Neural cell (in vitro differentiated cells): ENCODE measurements around the gene LMCD1. TPM values are rescaled to one million over a fixed set of nuclear protein-coding genes. Genes with fewer than 3 reads are reported as not detected.

Experiments
- H2AFZ ChIP-seq: fragments of 200-600, 300-800 bp; sonication (generic), shearing (Covaris generic); 2 replicates; pipeline ENCODE4 v1.6.0; 2014; ENCODE audit warnings: low read depth, mild to moderate bottlenecking, antibody characterized with exemption, low read length, moderate library complexity
- H3F3A ChIP-seq: fragments of 200-600 bp; shearing (Covaris generic); 2 replicates; pipeline ENCODE4 v1.6.1; 2016; ENCODE audit warnings: mild to moderate bottlenecking, moderate library complexity, mixed read lengths, antibody characterized with exemption, low read length; ENCODE audit not compliant: insufficient read depth, poor library complexity, severe bottlenecking
- H3K27ac ChIP-seq: fragments of 200-600, 300-800 bp; sonication (generic), shearing (Covaris generic); 2 replicates; pipeline ENCODE4 v1.5.1; 2014; ENCODE audit warnings: mild to moderate bottlenecking, low read length, moderate library complexity
- H3K27me3 ChIP-seq: fragments of 300-800, 200-600 bp; sonication (generic), shearing (Covaris generic); 2 replicates; pipeline ENCODE4 v1.6.0; 2014; ENCODE audit warnings: mild to moderate bottlenecking, low read depth, low read length, moderate library complexity; ENCODE audit not compliant: insufficient read depth
- H3K36me3 ChIP-seq: fragments of 300-800, 200-600 bp; sonication (generic), shearing (Covaris generic); 2 replicates; pipeline ENCODE4 v1.5.1; 2014; ENCODE audit warnings: mild to moderate bottlenecking, antibody characterized with exemption, low read length, moderate library complexity; ENCODE audit not compliant: insufficient read depth
- H3K4me2 ChIP-seq: fragments of 300-800, 200-600 bp; sonication (generic), shearing (Covaris generic); 2 replicates; pipeline ENCODE4 v1.6.0; 2014; ENCODE audit warnings: mild to moderate bottlenecking, low read length
- H3K4me3 ChIP-seq: fragments of 300-800, 200-600 bp; sonication (generic), shearing (Covaris generic); 2 replicates; pipeline ENCODE4 v1.5.1; 2014; ENCODE audit warnings: mild to moderate bottlenecking, low read length, moderate library complexity
- H3K79me2 ChIP-seq: fragments of 200-600 bp; shearing (Covaris generic); replicated peaks from 2 replicates; pipeline ENCODE4 v1.6.0; 2014; ENCODE audit warnings: mild to moderate bottlenecking, low read length, moderate library complexity; ENCODE audit not compliant: insufficient read depth
- H3K9ac ChIP-seq: fragments of 300-800, 200-600 bp; sonication (generic), shearing (Covaris generic); 2 replicates; pipeline ENCODE4 v1.6.1; 2016; ENCODE audit warnings: mild to moderate bottlenecking, low read length, mixed read lengths
- H3K9me2 ChIP-seq: fragments of 200-600 bp; shearing (Covaris generic); 2 replicates; pipeline ENCODE4 v1.6.1; 2016; ENCODE audit warnings: mild to moderate bottlenecking, low read length, mixed read lengths; ENCODE audit not compliant: insufficient read depth
- H3K9me3 ChIP-seq: fragments of 200-600, 300-800 bp; sonication (generic), shearing (Covaris generic); 2 replicates; pipeline ENCODE4 v1.6.1; 2016; ENCODE audit warnings: mild to moderate bottlenecking, mixed run types, low read length, moderate library complexity, mixed read lengths
- H4K20me1 ChIP-seq: fragments of 200-600 bp; shearing (Covaris generic); 2 replicates; pipeline ENCODE4 v1.6.1; 2016; ENCODE audit warnings: mild to moderate bottlenecking, mixed run types; ENCODE audit not compliant: insufficient read depth
- EP300 ChIP-seq: fragments of 450-650 bp; conservative IDR thresholded peaks from 2 replicates; pipeline ENCODE4 v1.6.1; 2014; ENCODE audit warnings: antibody characterized with exemption, mild to moderate bottlenecking, moderate library complexity; ENCODE audit not compliant: poor library complexity, severe bottlenecking
- EZH2 ChIP-seq: fragments of 200-600, 300-800 bp; shearing (Covaris generic), sonication (generic); IDR thresholded peaks from 2 replicates; pipeline ENCODE4 v1.6.1; 2014; ENCODE audit warnings: antibody characterized with exemption, low read length, borderline replicate concordance, mild to moderate bottlenecking; ENCODE audit not compliant: insufficient read depth, poor library complexity, severe bottlenecking
- MXI1 ChIP-seq: fragments of 450-650 bp; conservative IDR thresholded peaks from 2 replicates; pipeline ENCODE4 v1.6.1; 2014; ENCODE audit warnings: antibody characterized with exemption, mild to moderate bottlenecking; ENCODE audit not compliant: poor library complexity, severe bottlenecking
- POLR2AphosphoS5 ChIP-seq: IDR thresholded peaks from 2 replicates; pipeline ENCODE4 v1.6.1; 2012
- RAD21 ChIP-seq: fragments of 450-650 bp; conservative IDR thresholded peaks from 2 replicates; pipeline ENCODE4 v1.6.1; 2014; ENCODE audit warnings: antibody characterized with exemption, mild to moderate bottlenecking, moderate library complexity
- SMC3 ChIP-seq: fragments of 450-650 bp; conservative IDR thresholded peaks from 2 replicates; pipeline ENCODE4 v1.6.1; 2014; ENCODE audit warnings: antibody characterized with exemption, mild to moderate bottlenecking, moderate library complexity; ENCODE audit not compliant: poor library complexity
- TAF1 ChIP-seq: IDR thresholded peaks from 2 replicates; pipeline ENCODE4 v1.6.1; 2012; ENCODE audit warnings: low read depth
- polyA plus RNA-seq: library from polyadenylated mRNA; depleted of rRNA; stranded (reverse); fragments of >200 nt; gene quantifications from 2 replicates; pipeline ENCODE4 v1.2.3, GENCODE V29; 2014
- TF ChIP-seq, protein P1 (sequence below): IDR thresholded peaks from 2 replicates; pipeline ENCODE4 v1.6.1; 2012; ENCODE audit warnings: borderline replicate concordance
- TF ChIP-seq, protein P2 (sequence below): fragments of 450-650 bp; IDR thresholded peaks from 2 replicates; pipeline ENCODE4 v1.5.1; 2014; ENCODE audit warnings: antibody characterized with exemption, mild to moderate bottlenecking, moderate library complexity; ENCODE audit not compliant: poor library complexity, severe bottlenecking

The LMCD1 gene
- polyA plus RNA-seq, 1 donor from 2014 or later, result 3.5 TPM

DNA sequence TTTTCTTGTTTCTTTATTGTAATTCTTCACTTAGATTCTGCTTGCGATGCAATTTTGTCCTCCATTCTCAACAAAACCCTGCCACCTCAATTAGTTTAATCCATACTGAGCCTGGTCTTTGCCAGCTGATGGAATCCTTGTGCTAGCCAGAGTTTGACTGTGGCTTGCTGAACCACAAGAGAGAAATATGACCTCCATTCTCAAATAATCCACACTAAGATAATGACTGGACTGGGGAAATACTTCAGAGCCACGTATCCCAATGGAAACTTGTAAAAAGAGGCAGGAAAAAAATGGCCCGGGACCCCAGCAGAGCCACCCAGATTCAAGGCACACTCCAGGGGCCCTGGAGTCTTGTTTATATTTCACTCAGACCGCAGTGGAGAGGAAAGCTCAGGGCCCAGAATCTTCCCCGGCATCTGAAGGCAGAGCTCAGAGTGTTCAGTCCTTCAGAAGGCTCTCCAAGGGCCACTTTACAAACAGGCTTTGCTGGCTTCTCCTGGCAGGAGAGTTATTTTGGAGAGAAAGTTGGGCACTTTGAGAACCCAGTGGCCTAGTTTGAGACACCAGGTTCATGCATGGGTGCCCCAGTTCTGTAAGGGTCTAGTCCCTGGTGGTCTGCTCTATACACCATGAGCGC is 80.3 kb downstream of the LMCD1 start:
- H4K20me1 ChIP-seq, result no peaks in the 10 kb centered on the region
- H2AFZ ChIP-seq, result no peak overlapping the region
- H3K36me3 ChIP-seq, result no peaks in the 10 kb centered on the region
- no peaks in the 10 kb centered on the region for H3K79me2 ChIP-seq
- no peak overlapping the region for H3K27ac ChIP-seq
- H3F3A ChIP-seq, result no peaks in the 10 kb centered on the region
- no peak overlapping the region for H3K9ac ChIP-seq
- no peak overlapping the region for H3K4me3 ChIP-seq
- H3K9me2 ChIP-seq, result no peaks in the 10 kb centered on the region
- no peak overlapping the region for H3K4me2 ChIP-seq
- no peak for TF ChIP-seq POLR2AphosphoS5
- TF ChIP-seq EP300, result no peak
- TF ChIP-seq RAD21, result no peak
- TF ChIP-seq EZH2, result no peak
- TF ChIP-seq TAF1, result no peak
- H3K9me3 ChIP-seq, result no peaks in the 10 kb centered on the region
- H3K27me3 ChIP-seq, result no peaks in the 10 kb centered on the region

DNA sequence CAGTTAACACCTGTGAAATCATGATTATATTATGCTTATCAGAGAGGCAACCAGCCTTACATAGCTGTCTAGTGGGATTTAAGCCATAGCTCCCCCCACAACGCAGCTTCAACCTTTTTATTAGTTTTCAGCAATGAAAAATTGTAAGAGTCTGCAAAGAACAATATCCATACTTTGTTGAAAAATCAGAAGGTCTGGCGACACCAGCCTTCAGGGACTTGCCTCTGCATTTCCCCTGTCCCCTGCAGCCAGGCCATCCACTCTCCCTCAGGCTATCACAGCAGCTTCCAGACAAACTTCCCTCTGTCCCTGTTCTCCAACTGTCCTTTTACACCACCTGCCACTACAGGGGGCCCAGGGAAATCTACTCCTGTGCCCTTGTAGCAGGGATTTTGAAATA is 83.0 kb downstream of the LMCD1 start:
- no peaks in the 10 kb centered on the region for H3K36me3 ChIP-seq
- no peaks in the 10 kb centered on the region for H4K20me1 ChIP-seq
- no peaks in the 10 kb centered on the region for H3K27me3 ChIP-seq
- TF ChIP-seq, protein P1, sequence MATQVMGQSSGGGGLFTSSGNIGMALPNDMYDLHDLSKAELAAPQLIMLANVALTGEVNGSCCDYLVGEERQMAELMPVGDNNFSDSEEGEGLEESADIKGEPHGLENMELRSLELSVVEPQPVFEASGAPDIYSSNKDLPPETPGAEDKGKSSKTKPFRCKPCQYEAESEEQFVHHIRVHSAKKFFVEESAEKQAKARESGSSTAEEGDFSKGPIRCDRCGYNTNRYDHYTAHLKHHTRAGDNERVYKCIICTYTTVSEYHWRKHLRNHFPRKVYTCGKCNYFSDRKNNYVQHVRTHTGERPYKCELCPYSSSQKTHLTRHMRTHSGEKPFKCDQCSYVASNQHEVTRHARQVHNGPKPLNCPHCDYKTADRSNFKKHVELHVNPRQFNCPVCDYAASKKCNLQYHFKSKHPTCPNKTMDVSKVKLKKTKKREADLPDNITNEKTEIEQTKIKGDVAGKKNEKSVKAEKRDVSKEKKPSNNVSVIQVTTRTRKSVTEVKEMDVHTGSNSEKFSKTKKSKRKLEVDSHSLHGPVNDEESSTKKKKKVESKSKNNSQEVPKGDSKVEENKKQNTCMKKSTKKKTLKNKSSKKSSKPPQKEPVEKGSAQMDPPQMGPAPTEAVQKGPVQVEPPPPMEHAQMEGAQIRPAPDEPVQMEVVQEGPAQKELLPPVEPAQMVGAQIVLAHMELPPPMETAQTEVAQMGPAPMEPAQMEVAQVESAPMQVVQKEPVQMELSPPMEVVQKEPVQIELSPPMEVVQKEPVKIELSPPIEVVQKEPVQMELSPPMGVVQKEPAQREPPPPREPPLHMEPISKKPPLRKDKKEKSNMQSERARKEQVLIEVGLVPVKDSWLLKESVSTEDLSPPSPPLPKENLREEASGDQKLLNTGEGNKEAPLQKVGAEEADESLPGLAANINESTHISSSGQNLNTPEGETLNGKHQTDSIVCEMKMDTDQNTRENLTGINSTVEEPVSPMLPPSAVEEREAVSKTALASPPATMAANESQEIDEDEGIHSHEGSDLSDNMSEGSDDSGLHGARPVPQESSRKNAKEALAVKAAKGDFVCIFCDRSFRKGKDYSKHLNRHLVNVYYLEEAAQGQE, result no peak
- no peak for TF ChIP-seq EP300
- H3K27ac ChIP-seq, result no peak overlapping the region
- no peaks in the 10 kb centered on the region for H3K9me3 ChIP-seq
- H3K4me3 ChIP-seq, result no peak overlapping the region
- H2AFZ ChIP-seq, result no peak overlapping the region
- H3K4me2 ChIP-seq, result no peak overlapping the region
- no peaks in the 10 kb centered on the region for H3K9me2 ChIP-seq
- no peaks in the 10 kb centered on the region for H3K79me2 ChIP-seq
- no peaks in the 10 kb centered on the region for H3F3A ChIP-seq
- H3K9ac ChIP-seq, result no peak overlapping the region

DNA sequence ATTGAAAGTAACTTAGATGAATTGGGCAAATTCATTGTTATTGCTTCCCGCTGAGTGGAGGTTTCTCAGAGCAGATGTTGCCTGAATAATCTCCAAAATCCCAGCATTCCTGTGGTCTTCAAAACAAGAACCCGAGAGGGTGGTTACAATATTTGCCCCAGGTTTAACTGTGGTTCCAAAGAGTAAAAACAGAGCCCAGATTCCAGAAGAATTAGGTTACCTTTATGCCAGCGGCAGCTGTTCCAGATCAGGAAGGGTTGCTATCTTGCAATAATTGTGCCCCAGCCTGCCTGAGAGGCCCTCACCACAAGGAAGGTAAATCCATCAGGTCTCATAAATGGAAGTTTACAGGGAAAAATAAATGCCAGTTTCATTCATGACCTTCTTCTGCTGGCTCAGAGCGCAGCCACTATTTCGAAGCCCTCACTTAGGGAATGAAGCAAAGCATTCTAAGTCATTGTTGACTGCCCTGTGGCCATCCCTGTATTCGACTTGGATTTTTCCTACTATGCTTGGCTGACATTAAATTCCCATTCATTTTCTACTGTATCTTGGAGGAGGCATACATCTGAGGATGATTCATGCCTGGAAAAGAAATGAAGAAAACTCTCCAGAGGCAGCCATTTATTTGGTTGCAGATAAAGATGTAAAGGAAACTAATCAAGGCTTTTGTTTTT is 88.4 kb downstream of the LMCD1 start:
- Histone ChIP-seq H3F3A (no peaks in the 10 kb centered on the region), H2AFZ (no peak overlapping the region), H3K4me3 (no peak overlapping the region), H3K4me2 (no peak overlapping the region), H3K9ac (no peak overlapping the region), H3K9me3 (no peaks in the 10 kb centered on the region), H3K9me2 (no peaks in the 10 kb centered on the region), H3K36me3 (no peaks in the 10 kb centered on the region), H3K27me3 (no peaks in the 10 kb centered on the region), H3K27ac (no peak overlapping the region), H4K20me1 (no peaks in the 10 kb centered on the region), H3K79me2 (no peaks in the 10 kb centered on the region)
- TF ChIP-seq SMC3, result no peak
- TF ChIP-seq, protein P2, sequence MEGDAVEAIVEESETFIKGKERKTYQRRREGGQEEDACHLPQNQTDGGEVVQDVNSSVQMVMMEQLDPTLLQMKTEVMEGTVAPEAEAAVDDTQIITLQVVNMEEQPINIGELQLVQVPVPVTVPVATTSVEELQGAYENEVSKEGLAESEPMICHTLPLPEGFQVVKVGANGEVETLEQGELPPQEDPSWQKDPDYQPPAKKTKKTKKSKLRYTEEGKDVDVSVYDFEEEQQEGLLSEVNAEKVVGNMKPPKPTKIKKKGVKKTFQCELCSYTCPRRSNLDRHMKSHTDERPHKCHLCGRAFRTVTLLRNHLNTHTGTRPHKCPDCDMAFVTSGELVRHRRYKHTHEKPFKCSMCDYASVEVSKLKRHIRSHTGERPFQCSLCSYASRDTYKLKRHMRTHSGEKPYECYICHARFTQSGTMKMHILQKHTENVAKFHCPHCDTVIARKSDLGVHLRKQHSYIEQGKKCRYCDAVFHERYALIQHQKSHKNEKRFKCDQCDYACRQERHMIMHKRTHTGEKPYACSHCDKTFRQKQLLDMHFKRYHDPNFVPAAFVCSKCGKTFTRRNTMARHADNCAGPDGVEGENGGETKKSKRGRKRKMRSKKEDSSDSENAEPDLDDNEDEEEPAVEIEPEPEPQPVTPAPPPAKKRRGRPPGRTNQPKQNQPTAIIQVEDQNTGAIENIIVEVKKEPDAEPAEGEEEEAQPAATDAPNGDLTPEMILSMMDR, result no peak
- no peak for TF ChIP-seq MXI1
- TF ChIP-seq TAF1, result no peak
- TF ChIP-seq, protein P1, result no peak
- no peak for TF ChIP-seq POLR2AphosphoS5
- no peak for TF ChIP-seq RAD21
- no peak for TF ChIP-seq EP300
- TF ChIP-seq EZH2, result no peak
